HG03432 (cell line): ENCODE results near the gene LRRC1.

ENCODE experiments used
- ATAC-seq: cut with Tn5 transposase; IDR thresholded peaks from one replicate; pipeline ENCODE4 v1.9.1; 2021; ENCODE audit warnings: mild to moderate bottlenecking, moderate library complexity; ENCODE audit not compliant: unreplicated experiment

Gene LRRC1

DNA sequence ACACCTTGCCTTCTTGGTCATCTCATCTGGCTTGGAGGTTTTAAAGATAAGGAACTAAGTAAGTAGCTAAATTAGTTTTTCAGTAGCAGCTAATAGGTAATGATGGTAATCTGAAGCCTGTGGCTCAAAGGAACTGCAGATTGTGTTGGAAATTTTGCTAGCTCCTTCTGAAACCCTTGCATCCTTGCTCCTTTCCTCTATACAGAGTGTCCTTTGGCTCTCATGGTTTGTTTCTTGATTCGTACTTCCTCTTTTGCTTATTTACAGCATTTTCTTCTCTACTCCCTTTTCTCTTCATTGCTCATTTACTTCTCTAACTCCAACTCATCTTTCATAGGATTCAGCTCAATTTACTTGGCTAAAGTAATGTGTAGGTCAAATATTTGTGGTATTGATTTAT lies 19.0 kb downstream of the LRRC1 start:
- ATAC-seq = no peak

- no peak for ATAC-seq
These were observed 19.5 kb downstream of the LRRC1 start for GRCh38 chr6:53814353-53814752.

- no peak for ATAC-seq
These were observed 20.7 kb downstream of the LRRC1 start for GRCh38 chr6:53815381-53816119.

DNA sequence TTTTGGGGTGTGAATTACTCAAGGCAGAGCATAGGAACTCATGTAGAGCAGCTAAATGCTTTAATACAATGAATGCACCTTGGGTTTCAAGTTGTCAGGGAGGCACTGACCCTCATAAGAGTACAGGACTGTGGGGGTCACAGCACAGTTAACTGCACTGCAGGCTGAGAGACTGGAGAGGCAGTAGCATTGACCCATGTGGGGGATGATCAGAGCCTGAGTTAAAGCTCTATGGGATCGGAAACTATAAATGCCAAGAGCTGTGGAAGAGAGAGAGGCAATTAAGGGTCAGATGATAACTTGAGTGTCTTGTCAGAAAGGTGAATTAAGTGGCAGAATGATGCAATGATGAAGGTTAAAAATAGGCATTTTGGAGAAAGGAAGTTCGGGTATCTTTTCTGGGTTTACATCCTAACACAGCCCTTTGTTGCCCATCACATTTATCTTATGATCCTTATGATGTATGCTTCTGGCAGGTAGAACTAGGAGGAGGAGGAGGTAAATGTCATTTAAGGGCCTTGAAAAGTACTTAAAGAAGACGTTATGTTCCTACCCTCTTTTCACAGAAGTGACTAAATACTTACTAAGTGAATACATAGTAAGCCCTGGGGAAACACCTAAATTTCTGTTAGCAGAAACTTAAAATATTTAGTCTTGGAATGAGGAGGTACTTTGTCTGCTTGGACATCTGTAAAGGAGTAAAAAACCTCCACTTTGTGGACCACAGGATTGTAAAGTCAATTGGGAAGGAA lies 24.2 kb downstream of the LRRC1 start:
- ATAC-seq = no peak

DNA sequence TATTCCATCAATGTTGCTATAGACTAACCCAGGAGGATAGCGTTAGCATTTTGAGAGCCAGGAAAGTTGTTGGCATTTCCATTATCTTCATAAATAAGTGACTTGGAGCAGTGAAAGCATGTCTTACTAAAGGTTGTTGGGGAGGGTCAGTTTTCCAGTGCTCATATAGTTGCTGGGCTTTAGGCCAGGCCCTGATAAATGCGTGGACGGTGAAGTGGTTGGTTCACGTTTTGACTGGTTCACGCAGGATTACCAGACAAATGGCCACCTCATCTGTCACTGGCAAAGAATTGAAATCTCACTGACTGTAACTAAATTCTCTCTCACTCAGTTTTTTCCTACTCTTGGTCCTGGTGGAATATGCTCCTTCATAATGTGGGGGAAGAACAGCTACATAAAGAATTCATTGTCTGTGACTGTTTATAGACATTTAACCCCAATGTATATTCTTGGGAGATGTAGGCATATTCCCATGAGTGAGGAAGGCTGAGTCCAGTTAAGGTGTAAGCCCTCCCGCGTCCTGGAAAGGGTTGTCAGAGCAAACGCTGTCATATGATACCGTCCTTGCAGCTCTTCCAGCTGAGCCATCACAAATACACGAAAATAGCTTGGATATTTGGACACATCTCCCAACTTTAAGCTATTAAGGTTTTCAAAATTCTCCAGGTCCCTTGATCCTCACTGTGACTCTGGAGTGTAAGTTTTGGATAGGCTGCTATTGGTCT lies 27.8 kb downstream of the LRRC1 start:
- no peak for ATAC-seq

- ATAC-seq = no peak
These were observed 29.9 kb downstream of the LRRC1 start for GRCh38 chr6:53824714-53825113.

GRCh38 chr6:53825532-53826321 lies 30.9 kb downstream of the LRRC1 start:
- peak; percentile 49 for ATAC-seq

DNA sequence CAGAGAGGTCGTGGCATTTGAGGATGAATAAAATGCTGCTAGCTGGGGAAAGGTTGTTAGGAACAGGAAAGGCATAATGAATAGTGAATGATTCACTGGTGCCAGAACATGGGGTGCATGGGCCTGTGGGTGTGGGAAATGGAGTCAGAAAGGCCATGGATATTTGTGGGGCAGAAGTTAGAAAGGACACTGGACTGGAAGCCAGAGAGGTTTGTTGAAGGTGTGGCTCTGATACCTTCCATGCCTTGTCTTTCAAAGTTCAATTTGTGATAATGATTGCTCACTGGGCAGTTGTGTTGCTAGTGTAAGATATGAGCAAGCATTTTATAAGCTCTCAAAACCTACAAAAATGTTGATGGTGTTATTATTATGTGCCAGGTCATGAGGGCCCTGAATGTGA lies 32.7 kb downstream of the LRRC1 start:
- ATAC-seq = no peak

DNA sequence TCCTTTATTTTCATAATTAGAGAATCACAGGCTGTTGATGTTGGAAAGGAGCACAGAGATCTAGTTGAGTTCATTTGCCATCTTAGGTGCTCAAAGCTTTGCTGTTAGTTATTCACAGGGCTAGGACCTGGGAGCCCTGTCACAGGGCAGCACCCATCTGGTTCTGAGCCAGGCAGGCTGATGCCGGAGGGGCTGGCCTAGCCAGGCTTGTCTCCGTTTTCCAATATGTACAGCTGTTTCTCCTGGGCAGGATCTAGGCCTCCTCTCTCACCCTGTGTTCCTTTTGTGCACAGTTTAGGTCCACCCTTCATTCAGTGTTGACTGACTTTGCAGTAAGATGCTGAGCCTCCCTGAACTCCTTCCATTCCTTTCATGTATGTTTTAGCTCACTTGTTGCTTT lies 33.4 kb downstream of the LRRC1 start:
- ATAC-seq = no peak

DNA sequence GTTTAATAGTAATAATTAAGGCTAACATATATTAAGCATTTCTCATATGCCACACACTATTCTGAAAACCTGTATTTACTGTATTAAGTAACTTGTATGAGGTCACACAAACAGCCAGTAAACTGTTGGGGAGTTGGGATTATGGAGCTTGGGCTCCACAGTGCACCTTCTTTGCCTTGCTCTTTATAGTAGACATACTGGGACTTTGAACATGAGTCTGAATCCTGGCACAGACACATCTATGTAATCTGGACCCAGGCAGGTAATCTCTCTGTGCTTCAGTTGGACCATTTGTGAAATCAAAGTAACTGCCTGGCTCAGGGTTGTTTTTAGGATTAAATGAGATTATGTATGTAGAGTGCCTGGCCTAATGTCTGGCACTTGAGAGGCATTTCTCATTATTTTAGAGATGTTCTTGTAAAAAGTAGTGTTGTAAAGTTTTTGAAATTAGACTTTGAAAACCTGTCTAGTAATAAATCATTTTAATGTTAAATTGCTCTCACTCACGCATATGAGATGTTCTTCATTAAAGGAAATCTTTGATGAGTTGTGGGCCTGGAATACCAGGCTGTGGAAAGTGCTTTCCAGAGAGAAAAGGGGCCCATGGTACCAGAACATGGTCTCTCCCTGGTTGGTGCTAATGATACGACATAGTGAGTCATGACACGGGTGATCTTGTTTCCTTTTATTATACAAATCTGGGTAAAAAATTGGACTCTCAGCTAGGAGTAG lies 34.3 kb downstream of the LRRC1 start:
- no peak for ATAC-seq

GRCh38 chr6:53829698-53830221 lies 35.0 kb downstream of the LRRC1 start:
- no peak for ATAC-seq

DNA sequence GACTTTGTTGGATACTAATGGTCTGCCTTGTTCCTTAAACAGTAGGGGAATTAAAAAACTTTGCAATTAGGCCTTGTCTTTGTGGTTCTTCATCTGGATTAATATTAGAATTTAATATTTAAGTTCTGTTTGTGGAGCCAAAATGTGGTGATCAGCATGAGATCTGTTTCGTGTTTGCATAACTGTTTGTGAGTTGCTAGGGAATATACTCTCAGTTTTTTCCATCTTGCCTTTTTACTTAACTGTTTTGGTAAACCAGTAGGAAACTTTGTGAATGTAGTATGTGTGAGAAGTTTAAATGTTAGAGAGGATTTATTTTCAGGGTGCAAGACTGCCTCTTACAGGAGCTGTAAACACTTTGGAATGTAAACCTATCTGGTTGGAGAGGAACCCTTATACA lies 35.6 kb downstream of the LRRC1 start:
- ATAC-seq = no peak

- no peak for ATAC-seq
These were observed 36.5 kb downstream of the LRRC1 start for GRCh38 chr6:53831081-53831869.

- no peak for ATAC-seq
These were observed 37.3 kb downstream of the LRRC1 start for GRCh38 chr6:53831936-53832660.

DNA sequence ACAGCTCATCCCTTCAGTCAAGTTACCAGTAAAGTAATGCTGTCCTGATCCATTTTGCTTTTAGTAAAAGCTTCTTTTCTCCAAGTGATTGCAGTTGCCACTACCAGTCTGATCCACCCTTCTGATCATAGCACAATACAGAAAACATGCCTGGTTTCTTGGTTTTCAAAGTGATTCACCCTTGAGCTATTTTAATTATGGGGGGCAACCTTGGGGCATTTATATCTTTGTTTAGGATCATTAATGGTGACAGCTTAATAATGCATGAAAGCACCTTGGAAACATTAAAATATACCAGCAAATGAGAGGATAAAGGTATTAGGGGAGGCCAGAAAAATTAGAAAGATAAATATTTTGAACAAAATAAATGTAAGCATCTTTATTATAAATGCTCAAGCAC lies 38.4 kb downstream of the LRRC1 start:
- no peak for ATAC-seq

- ATAC-seq = no peak
These were observed 39.3 kb downstream of the LRRC1 start for GRCh38 chr6:53834132-53834531.

DNA sequence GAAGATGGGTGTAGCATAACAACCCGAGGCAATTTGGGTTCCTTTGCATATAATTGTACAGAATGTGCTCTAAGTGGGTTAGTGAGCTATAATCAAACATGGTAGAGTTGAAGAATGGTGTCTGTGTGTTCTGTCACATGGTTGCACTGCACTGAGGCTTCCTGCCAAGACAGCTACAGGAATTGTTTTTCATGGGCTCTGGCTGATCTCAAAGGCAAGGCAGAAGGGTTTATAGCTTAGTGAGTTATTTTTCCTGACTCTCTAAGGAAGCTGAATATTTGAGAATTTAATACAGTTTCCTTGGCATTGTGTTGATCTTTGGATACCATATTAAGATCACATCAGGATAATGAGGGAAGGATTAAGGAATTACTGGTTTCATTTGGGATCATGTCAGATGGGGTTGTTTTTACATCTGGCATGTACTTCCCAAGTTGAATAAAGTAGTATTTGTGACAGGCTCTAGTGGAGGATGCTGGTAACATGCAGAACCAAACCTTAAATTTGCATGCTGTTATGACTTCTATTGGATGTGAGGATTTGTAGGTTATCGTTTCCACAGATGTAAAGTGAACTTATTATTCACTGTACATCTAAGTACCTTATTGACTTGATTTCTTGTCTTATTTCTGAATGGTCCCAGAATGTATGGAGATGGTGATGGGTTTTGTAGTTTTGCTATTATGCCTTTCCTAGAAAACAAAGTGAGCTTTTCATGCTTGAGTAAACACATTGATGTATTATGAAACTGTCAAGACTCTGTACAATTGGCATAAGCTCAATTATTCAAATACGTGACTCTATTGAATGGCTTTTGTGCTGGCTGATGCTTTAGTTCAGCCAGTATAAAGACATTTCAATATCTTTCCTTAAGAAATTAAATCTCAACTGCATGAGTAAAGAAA lies 43.3 kb downstream of the LRRC1 start:
- no peak for ATAC-seq

DNA sequence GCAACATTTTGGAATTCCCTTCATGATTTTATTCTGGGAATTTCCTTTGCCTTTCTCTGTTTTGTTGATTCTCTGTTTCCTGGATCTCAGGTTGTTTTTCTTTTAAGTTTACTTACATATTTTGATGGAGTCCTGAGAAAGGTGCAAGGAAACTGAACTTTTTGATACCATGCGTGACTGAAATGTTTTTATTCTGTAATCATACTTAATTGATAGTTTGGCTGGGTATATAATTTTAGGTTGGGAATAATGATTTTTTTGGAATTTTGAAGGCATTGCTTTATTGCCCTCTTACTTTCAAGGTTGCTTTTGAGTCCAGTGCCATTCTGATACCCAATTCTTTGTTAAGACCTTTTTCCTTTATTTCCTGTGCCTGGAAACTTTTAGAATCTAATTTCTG lies 45.2 kb downstream of the LRRC1 start:
- no peak for ATAC-seq
